CD4-positive, alpha-beta T cell treated with Interleukin-1 beta for 1 hour (primary cell): ENCODE data around the gene ZMYND8.
"Not testable (repeated sequence)": the region's sequence is repeated elsewhere in the genome, so short reads cannot be mapped to it uniquely, and the experiment has no call there.

Experiments used
- DNase-seq, 2 donors: peaks; one replicate each; pipeline ENCODE4 v3.0.0-alpha.2; 2020 to 2022

Gene ZMYND8

GRCh38 chr20:47222468-47223119, 133.9 kb downstream of the ZMYND8 start:
- no peak for DNase-seq

GRCh38 chr20:47221036-47221625, 135.4 kb downstream of the ZMYND8 start:
- DNase-seq = no peak

- peak; percentile 19 to 33 for DNase-seq
These were observed 136.3 kb downstream of the ZMYND8 start for GRCh38 chr20:47220161-47220582.

- no peak for DNase-seq
These were observed 138.7 kb downstream of the ZMYND8 start for GRCh38 chr20:47217482-47218446.

- DNase-seq = no peak
These were observed 139.6 kb downstream of the ZMYND8 start for GRCh38 chr20:47216819-47217410.

GRCh38 chr20:47215653-47216397, 140.7 kb downstream of the ZMYND8 start:
- DNase-seq = no peak

GRCh38 chr20:47213966-47214365, 142.5 kb downstream of the ZMYND8 start:
- no peak for DNase-seq

- no peak for DNase-seq
These were observed 143.8 kb downstream of the ZMYND8 start for GRCh38 chr20:47212606-47213207.

GRCh38 chr20:47211036-47211435, 145.5 kb downstream of the ZMYND8 start:
- no peak for DNase-seq

GRCh38 chr20:47210470-47210869, 146.0 kb downstream of the ZMYND8 start:
- DNase-seq = no peak

GRCh38 chr20:47209982-47210381, 146.5 kb downstream of the ZMYND8 start:
- no peak for DNase-seq

GRCh38 chr20:47208534-47209174, 147.8 kb downstream of the ZMYND8 start:
- DNase-seq = no peak

GRCh38 chr20:47206962-47207641, 149.4 kb downstream of the ZMYND8 start:
- DNase-seq = no peak

GRCh38 chr20:47206552-47206951, 149.9 kb downstream of the ZMYND8 start:
- not testable (repeated sequence) for DNase-seq

- DNase-seq = peak in 1 of 2 donors; percentile 62
These were observed 150.8 kb downstream of the ZMYND8 start for GRCh38 chr20:47205577-47206123.

GRCh38 chr20:47204850-47205122, 151.7 kb downstream of the ZMYND8 start:
- not testable (repeated sequence) for DNase-seq

- DNase-seq = no peak
These were observed 152.3 kb downstream of the ZMYND8 start for GRCh38 chr20:47204008-47204849.

- DNase-seq = no peak
These were observed 153.5 kb downstream of the ZMYND8 start for GRCh38 chr20:47202733-47203667.
